Ovary (tissue), 9 donors: ENCODE data around the gene DDR2. TPM values are rescaled to one million over a fixed set of nuclear protein-coding genes. Genes with fewer than 3 reads are reported as not detected.

Experiments used
- DNase-seq, 5 donors: peaks; one replicate each; pipeline ENCODE4 v3.0.0-alpha.2; 2019 to 2020
- H3K27ac ChIP-seq, 2 donors: fragments of 200-600 bp; one replicate each; pipeline versions ENCODE4 v1.5.1 to v1.8.0; 2019 to 2022
- H3K27me3 ChIP-seq: fragments of 200-600 bp; one replicate; pipeline ENCODE4 v1.8.0; 2022
- H3K36me3 ChIP-seq: fragments of 200-600 bp; sonication (generic); one replicate; pipeline ENCODE4 v1.5.1; 2019
- H3K4me1 ChIP-seq: one replicate; pipeline ENCODE4 v1.8.1; 2013; ENCODE audit warnings: mild to moderate bottlenecking, moderate library complexity; ENCODE audit not compliant: insufficient read depth
- H3K4me3 ChIP-seq: fragments of 200-600 bp; sonication (generic); one replicate; pipeline ENCODE4 v1.5.1; 2017
- H3K9me3 ChIP-seq, 2 donors: fragments of 200-600 bp in 1 of 2; sonication (generic) in 1 of 2; one replicate each; pipeline versions ENCODE4 v1.5.1 to v1.8.1; 2013 to 2019; ENCODE audit warnings: mild to moderate bottlenecking in 1 of 2, moderate library complexity in 1 of 2
- CTCF ChIP-seq, 3 donors: fragments of 450-650 bp in 2 of 3; fragments of 200-600 bp in 1 of 3; IDR thresholded peaks; one replicate each; pipeline versions ENCODE4 v1.5.1 to v1.8.0; 2016 to 2022; ENCODE audit warnings: antibody characterized with exemption in 3 of 3, mild to moderate bottlenecking in 1 of 3
- EP300 ChIP-seq: sonication (generic); formaldehyde crosslinking; IDR thresholded peaks from one replicate; pipeline ENCODE4 v1.6.1; 2017; ENCODE audit warnings: antibody characterized with exemption
- POLR2A ChIP-seq: fragments of 450-650 bp; IDR thresholded peaks from one replicate; pipeline ENCODE4 v1.6.1; 2017; ENCODE audit warnings: antibody characterized with exemption, mild to moderate bottlenecking, moderate library complexity
- WGBS, 3 donors: extraction: QIAGEN DNeasy Blood & Tissue Kit in 1 of 3; methylation state at CpG; one replicate each; pipeline versions ENCODE4 v1.1.5 to v1.1.7; 2013 to 2017; 5-methylcytosine and 5-hydroxymethylcytosine counted together
- intact Hi-C, 4 donors: fragments of 100-400 bp; cut with DNase I; formaldehyde crosslinking; loops; one replicate each; pipeline versions ENCODE4 v1.11.0 to v1.15.1; 2022 to 2023
- polyA plus RNA-seq, 2 donors: library from polyadenylated mRNA; stranded (reverse); fragments of 200-250 nt in 1 of 2; fragments of 350-450 nt in 1 of 2; fragmentation: Illumina TruSeq in 1 of 2; extraction: RNeasy Lipid Tissue Mini Kit (QIAGEN cat#74804) in 1 of 2; gene quantifications; one replicate each; pipeline ENCODE4 v1.2.3, GENCODE V29; 2013 to 2014
- total RNA-seq, 7 donors: library from RNA; depleted of rRNA in 2 of 7; stranded (reverse); fragments of >200 nt in 2 of 7; fragmentation: NEBNext Ultra II Directional in 3 of 7; extraction: Animal tissue kit (Norgen Biotek cat#: 25700) in 3 of 7; gene quantifications; one replicate each; pipeline versions ENCODE4 v1.1.0 to v1.2.4, GENCODE V29; 2016 to 2023
- donor health status: DM: no; HTN: no; CAD: no; lungs with moderate emphysema.
- donor health status: DM: no; HTN: no; CAD: no.
- donor health status: Bipolar disorder and iron deficiency.
- donor health status: DM: yes; HTN: yes; CAD: no.
- donor health status: DM: no; HTN: no; CAD: no.
- donor health status: DM: yes; HTN: yes; CAD: no.

Gene DDR2
- total and polyA plus RNA-seq, 9 donors, result 25.6 to 143 (median 79.0) TPM

- no peak for TF ChIP-seq CTCF (IDR thresholded peaks at IDR 0.05)
- H3K4me1 ChIP-seq, result peaks cover 28% of the 10 kb centered on the region
- H3K9me3 ChIP-seq, result no peaks in the 10 kb centered on the region
- 6 to 13% (median 9%) methylated on average over 2 of the region's 2 CpGs for WGBS, 3 donors
- no peak overlapping the region for H3K4me3 ChIP-seq
- H3K27ac ChIP-seq, result peak overlapping the region; percentile 0 to 66
- no peaks in the 10 kb centered on the region for H3K36me3 ChIP-seq
- H3K27me3 ChIP-seq, result no peaks in the 10 kb centered on the region
- intact Hi-C loops, result no loop called here
- no peak for DNase-seq
These were observed 48.8 kb downstream of the DDR2 start for GRCh38 chr1:162681122-162681436.

DNA sequence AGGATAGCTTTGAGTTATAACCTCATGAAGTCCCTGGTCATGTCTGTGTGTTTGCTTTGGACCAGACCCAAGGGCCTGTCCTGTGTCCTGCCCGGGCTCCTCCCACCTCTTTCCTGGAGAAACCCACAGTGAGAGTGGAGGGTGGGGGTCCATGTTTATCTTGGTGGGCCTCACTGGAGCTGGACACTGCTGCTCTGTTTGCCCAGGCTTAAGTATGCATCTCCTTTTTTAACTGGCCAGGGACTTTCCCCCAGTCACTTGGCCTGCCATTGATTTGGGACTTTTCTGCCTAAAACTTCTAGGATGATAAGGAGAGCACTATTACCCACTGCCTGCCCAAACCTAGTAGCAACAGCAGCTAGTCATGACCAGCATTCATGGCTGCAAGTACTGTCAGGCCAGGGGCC lies 49.8 kb downstream of the DDR2 start:
- H3K36me3 ChIP-seq, result no peaks in the 10 kb centered on the region
- 27 to 32% (median 27%) methylated on average over 1 of the region's 1 CpG for WGBS, 3 donors
- peak in 2 of 5 donors; percentile 33 to 43 for DNase-seq
- H3K27ac ChIP-seq, result peak overlapping the region in 1 of 2 donors; percentile 66
- peaks cover 21% of the 10 kb centered on the region for H3K4me1 ChIP-seq
- TF ChIP-seq CTCF (IDR thresholded peaks at IDR 0.05) (no peak), POLR2A (no peak), EP300 (no peak)
- no peak overlapping the region for H3K4me3 ChIP-seq
- H3K27me3 ChIP-seq, result no peaks in the 10 kb centered on the region
- intact Hi-C loops, result no loop called here
- H3K9me3 ChIP-seq, result no peaks in the 10 kb centered on the region

DNA sequence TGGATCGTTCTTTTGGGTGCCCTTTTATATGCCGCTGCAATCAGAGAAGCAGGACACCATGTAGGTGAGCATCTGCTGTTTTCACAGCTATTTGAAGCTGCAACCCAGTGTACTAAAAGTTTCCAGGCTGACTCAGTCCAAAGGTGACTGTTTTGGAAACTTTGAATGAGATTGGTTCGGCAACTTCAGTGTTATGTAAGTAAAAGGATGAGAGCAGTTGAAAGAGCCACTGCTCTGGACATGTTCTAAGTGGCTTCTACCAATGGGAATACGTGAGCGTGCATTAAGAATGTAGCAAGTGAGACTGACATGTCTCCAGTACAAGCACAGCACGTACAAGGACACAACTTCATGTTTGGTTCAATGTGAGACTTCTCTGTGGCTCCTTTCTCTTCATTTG lies 55.6 kb downstream of the DDR2 start:
- H3K4me3 ChIP-seq, result no peak overlapping the region
- H3K27ac ChIP-seq, result no peak overlapping the region
- DNase-seq, result no peak
- 58 to 63% (median 62%) methylated on average over 6 of the region's 6 CpGs for WGBS, 3 donors
- peaks cover 26% of the 10 kb centered on the region for H3K4me1 ChIP-seq
- H3K9me3 ChIP-seq, result no peaks in the 10 kb centered on the region
- intact Hi-C loops, result no loop called here
- no peaks in the 10 kb centered on the region for H3K27me3 ChIP-seq
- H3K36me3 ChIP-seq, result no peaks in the 10 kb centered on the region
- TF ChIP-seq EP300, result no peak
- TF ChIP-seq CTCF (IDR thresholded peaks at IDR 0.05), result no peak

GRCh38 chr1:162688521-162688920 lies 56.3 kb downstream of the DDR2 start:
- no peaks in the 10 kb centered on the region for H3K27me3 ChIP-seq
- WGBS, 3 donors, result 66 to 84% (median 73%) methylated on average over 4 of the region's 4 CpGs
- intact Hi-C loops, result no loop called here
- H3K27ac ChIP-seq, result no peak overlapping the region
- no peak overlapping the region for H3K4me3 ChIP-seq
- DNase-seq, result no peak
- no peaks in the 10 kb centered on the region for H3K9me3 ChIP-seq
- H3K36me3 ChIP-seq, result no peaks in the 10 kb centered on the region
- TF ChIP-seq CTCF (IDR thresholded peaks at IDR 0.05), result no peak
- TF ChIP-seq EP300, result no peak
- peaks cover 26% of the 10 kb centered on the region for H3K4me1 ChIP-seq

- peaks cover 26% of the 10 kb centered on the region for H3K4me1 ChIP-seq
- H3K27ac ChIP-seq, result no peak overlapping the region
These were observed 56.7 kb downstream of the DDR2 start for GRCh38 chr1:162688931-162689330.

More at GRCh38 chr1:162688931-162689330, 56.7 kb downstream of the DDR2 start:
- TF ChIP-seq EP300, result no peak
- no peak for TF ChIP-seq POLR2A
- TF ChIP-seq CTCF (IDR thresholded peaks at IDR 0.05), result no peak
- DNase-seq, result no peak
- H3K9me3 ChIP-seq, result no peaks in the 10 kb centered on the region
- H3K36me3 ChIP-seq, result no peaks in the 10 kb centered on the region
- no peaks in the 10 kb centered on the region for H3K27me3 ChIP-seq
- intact Hi-C loops, result no loop called here
- WGBS, 3 donors, result 95 to 96% (median 96%) methylated on average over 5 of the region's 5 CpGs
- H3K4me3 ChIP-seq, result no peak overlapping the region
